ENCODE measurements around the gene IL25. TPM values are rescaled to one million over a fixed set of nuclear protein-coding genes. Genes with fewer than 3 reads are reported as not detected.

The IL25 gene
- total and polyA plus RNA-seq, 8 donors, result not detected

DNA sequence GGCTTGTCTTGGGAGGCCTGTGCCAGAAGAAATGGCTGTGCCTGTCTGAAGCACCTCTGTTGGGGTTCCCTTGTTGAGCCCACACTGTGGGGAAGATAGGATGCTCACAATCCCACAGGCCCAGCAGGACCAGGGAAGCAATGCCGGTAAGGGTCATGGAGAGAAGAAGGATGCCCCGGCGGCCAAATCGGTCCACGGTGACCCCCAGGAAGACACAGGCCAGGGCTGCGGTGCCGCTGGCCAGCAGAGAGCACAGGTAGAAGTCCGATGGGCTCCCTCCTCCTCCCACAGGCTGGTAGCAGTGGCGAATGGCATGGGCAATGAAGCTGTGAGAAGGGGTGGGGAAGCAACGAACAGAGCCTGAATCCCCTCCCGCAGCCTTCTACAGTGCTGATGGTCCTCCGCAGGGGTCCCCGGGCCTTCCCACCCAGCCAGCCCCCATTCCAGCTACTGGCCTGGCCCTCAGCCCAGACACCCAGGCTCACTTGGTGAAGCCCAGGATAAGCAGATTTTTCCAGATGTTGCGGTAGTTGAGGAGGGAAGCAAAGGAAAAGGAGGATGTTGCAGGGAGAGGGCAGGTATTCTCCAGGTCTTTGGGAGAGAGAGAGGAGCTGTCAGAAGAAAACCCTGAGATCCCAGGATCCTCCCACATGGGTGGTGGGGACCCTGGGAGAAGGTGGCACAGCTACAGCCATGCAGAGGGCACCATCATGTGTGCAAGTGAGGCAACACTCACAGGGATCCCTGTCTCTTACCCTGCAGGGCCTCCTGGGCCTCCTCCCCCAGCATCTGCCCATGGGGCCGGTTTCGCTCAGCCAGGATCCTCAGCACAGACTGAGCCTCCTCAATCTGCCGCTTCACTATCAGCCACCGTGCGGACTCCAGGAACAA is 25.0 kb upstream of the IL25 start:
- DNase-seq, result no peak
- H3K36me3 ChIP-seq, result peaks cover 0 to 15% (median 3%) of the 10 kb centered on the region in 4 donors
- peaks cover 0 to 13% (median 12%) of the 10 kb centered on the region in 3 donors for H3K27me3 ChIP-seq
- 92 to 93% (median 92%) methylated on average over 19 of the region's 19 CpGs for WGBS, 5 donors
- peaks cover 9 to 12% (median 12%) of the 10 kb centered on the region in 4 donors for H3K4me1 ChIP-seq
- intact Hi-C loops (cut with DNase I; ENCODE audit: low total_unique reads), result no loop called here
- H3K27ac ChIP-seq, result no peak overlapping the region
- TF ChIP-seq POLR2AphosphoS5 (IDR thresholded peaks at IDR 0.05), result no peak
- TF ChIP-seq, protein P1, sequence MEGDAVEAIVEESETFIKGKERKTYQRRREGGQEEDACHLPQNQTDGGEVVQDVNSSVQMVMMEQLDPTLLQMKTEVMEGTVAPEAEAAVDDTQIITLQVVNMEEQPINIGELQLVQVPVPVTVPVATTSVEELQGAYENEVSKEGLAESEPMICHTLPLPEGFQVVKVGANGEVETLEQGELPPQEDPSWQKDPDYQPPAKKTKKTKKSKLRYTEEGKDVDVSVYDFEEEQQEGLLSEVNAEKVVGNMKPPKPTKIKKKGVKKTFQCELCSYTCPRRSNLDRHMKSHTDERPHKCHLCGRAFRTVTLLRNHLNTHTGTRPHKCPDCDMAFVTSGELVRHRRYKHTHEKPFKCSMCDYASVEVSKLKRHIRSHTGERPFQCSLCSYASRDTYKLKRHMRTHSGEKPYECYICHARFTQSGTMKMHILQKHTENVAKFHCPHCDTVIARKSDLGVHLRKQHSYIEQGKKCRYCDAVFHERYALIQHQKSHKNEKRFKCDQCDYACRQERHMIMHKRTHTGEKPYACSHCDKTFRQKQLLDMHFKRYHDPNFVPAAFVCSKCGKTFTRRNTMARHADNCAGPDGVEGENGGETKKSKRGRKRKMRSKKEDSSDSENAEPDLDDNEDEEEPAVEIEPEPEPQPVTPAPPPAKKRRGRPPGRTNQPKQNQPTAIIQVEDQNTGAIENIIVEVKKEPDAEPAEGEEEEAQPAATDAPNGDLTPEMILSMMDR (IDR thresholded peaks at IDR 0.05), result no peak
- no peaks in the 10 kb centered on the region for H3K9me3 ChIP-seq
- no peak overlapping the region for H3K4me3 ChIP-seq

DNA sequence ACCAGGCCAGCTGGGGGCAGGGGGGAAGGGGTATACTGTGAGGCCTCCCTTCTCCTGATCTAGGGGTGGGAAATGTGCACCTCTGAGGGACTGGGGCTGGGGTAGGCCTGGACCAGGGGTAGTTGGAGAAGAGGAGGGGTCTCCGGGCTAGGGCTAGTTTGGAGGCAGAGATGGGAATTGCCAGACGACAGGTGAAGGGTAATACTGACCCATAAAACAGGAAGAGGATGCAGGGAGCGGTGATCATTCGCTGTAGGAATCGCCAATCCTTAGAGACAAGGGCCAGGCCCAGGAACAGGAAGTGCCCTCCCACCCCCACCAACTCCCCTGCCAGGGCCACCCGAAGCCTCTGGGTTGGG is 24.3 kb upstream of the IL25 start:
- 86 to 93% (median 88%) methylated on average over 6 of the region's 6 CpGs for WGBS, 5 donors
- Histone ChIP-seq H3K27me3 (peaks cover 0 to 18% (median 18%) of the 10 kb centered on the region in 3 donors), H3K4me3 (no peak overlapping the region), H3K4me1 (peaks cover 9 to 19% (median 17%) of the 10 kb centered on the region in 4 donors), H3K27ac (no peak overlapping the region), H3K9me3 (no peaks in the 10 kb centered on the region), H3K36me3 (peaks cover 0 to 15% (median 3%) of the 10 kb centered on the region in 4 donors)
- TF ChIP-seq, protein P1 (IDR thresholded peaks at IDR 0.05), result no peak
- no peak for TF ChIP-seq POLR2A (IDR thresholded peaks at IDR 0.05)
- TF ChIP-seq EP300 (IDR thresholded peaks at IDR 0.05), result no peak
- TF ChIP-seq POLR2AphosphoS5 (IDR thresholded peaks at IDR 0.05), result no peak
- intact Hi-C loops (cut with DNase I; ENCODE audit: low total_unique reads), result no loop called here
- DNase-seq, result no peak

DNA sequence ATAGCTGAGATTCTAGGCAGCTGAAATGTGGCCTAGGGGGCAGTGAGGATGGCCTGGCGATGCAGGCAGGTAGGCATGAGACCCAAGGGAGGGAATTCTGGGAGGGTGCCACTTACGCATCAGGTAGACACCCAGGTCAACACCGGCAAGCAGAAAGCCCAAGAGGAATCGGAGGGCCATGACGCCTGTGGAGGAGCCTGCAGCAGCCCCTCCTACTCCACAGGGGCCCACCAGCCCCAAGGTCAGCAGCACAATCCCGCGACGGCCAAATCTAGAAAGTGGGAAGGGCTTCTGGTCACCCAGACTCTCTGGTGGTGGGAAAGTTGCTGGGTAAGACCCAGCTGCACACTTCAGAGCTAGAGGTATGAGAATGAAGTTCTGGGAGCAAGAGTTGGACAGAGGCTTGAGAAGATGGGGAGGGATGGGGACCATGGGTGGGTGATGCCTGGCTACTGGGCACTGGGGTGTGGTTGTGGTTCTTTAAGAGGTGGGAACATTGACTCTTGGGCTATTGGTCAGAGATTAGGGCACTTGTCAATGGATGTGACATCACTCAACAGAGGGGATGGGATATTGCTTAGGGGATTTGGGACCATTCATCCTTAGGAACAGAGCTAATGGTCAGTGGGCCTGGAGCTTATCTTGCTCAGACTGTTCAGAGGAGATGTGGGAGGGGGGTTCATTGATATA is 23.3 kb upstream of the IL25 start:
- Histone ChIP-seq H3K4me1 (peaks cover 9 to 21% (median 18%) of the 10 kb centered on the region in 4 donors), H3K27me3 (peaks cover 0 to 26% (median 20%) of the 10 kb centered on the region in 3 donors), H3K36me3 (peaks cover 0 to 15% (median 3%) of the 10 kb centered on the region in 4 donors), H3K4me3 (no peak overlapping the region), H3K27ac (no peak overlapping the region), H3K9me3 (no peaks in the 10 kb centered on the region)
- intact Hi-C loops (cut with DNase I; ENCODE audit: low total_unique reads), result no loop called here
- DNase-seq, result no peak
- no peak for TF ChIP-seq EP300 (IDR thresholded peaks at IDR 0.05)
- 89 to 91% (median 90%) methylated on average over 8 of the region's 8 CpGs for WGBS, 5 donors

DNA sequence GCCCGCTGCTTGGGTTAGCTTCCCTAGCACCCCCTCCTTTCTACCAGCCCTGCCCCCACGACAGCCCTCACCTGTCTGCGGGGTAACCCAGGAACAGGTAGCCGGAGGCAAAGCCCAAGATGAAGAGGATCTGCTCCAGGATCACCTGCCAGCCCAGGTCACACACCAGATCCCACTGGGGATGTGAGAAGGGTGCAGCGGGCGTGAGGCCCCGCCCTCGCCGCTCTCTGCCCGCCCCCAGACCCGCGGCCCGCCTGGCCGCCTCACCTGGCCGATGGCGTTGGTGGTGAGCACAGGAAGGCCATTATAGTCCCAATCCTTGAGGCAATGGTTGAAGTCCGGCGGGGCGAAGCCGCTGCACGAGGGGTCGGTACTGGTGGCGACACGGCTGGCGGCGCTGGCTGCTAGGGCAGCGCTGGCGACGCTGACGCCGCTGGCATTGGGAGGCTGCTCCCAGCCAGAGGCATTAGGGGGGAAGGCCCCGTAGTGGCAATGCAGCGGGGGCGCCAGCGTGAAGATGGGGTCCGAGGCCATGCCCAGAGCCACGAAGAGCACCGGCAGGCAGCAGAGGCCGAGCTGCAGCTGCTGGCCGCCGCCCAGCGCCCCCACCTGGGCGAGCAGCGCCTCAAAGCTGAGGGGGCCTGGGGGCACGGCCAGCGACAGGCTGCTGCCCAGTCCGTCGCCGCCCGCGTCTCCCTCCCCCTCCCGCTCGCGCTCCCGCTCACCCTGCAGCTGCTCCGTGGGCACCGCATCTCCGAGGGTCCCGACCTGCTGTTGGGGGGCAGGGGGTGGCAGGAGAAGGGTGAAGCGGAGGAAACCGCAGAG is 20.7 kb upstream of the IL25 start:
- Histone ChIP-seq H3K4me1 (peaks cover 9 to 21% (median 18%) of the 10 kb centered on the region in 4 donors), H3K4me3 (peak overlapping the region; percentile 47 to 71 (median 58)), H3K9me3 (no peaks in the 10 kb centered on the region), H3K27ac (peak overlapping the region; percentile 11 to 72 (median 29)), H3K27me3 (peaks cover 0 to 29% (median 21%) of the 10 kb centered on the region in 3 donors), H3K36me3 (peaks cover 0 to 16% (median 3%) of the 10 kb centered on the region in 4 donors)
- DNase-seq, result peak in 1 of 2 donors; percentile 67
- TF ChIP-seq EP300 (IDR thresholded peaks at IDR 0.05) (no peak), POLR2A (IDR thresholded peaks at IDR 0.05) (no peak), POLR2AphosphoS5 (IDR thresholded peaks at IDR 0.05) (no peak)
- TF ChIP-seq, protein P1 (IDR thresholded peaks at IDR 0.05), result no peak
- WGBS, 5 donors, result 9 to 12% (median 10%) methylated on average over 29 to 61 of the region's 61 CpGs
- intact Hi-C loops (cut with DNase I; ENCODE audit: low total_unique reads), result no loop called here

All from stomach (tissue), 9 donors.